ELR (cell line): ENCODE measurements around the gene UBTF.

Source experiments
- DNase-seq: peaks from one replicate; pipeline ENCODE4 v3.0.0-alpha.2; 2015; ENCODE audit warnings: low read depth

The UBTF gene, protein sequence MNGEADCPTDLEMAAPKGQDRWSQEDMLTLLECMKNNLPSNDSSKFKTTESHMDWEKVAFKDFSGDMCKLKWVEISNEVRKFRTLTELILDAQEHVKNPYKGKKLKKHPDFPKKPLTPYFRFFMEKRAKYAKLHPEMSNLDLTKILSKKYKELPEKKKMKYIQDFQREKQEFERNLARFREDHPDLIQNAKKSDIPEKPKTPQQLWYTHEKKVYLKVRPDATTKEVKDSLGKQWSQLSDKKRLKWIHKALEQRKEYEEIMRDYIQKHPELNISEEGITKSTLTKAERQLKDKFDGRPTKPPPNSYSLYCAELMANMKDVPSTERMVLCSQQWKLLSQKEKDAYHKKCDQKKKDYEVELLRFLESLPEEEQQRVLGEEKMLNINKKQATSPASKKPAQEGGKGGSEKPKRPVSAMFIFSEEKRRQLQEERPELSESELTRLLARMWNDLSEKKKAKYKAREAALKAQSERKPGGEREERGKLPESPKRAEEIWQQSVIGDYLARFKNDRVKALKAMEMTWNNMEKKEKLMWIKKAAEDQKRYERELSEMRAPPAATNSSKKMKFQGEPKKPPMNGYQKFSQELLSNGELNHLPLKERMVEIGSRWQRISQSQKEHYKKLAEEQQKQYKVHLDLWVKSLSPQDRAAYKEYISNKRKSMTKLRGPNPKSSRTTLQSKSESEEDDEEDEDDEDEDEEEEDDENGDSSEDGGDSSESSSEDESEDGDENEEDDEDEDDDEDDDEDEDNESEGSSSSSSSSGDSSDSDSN

DNA sequence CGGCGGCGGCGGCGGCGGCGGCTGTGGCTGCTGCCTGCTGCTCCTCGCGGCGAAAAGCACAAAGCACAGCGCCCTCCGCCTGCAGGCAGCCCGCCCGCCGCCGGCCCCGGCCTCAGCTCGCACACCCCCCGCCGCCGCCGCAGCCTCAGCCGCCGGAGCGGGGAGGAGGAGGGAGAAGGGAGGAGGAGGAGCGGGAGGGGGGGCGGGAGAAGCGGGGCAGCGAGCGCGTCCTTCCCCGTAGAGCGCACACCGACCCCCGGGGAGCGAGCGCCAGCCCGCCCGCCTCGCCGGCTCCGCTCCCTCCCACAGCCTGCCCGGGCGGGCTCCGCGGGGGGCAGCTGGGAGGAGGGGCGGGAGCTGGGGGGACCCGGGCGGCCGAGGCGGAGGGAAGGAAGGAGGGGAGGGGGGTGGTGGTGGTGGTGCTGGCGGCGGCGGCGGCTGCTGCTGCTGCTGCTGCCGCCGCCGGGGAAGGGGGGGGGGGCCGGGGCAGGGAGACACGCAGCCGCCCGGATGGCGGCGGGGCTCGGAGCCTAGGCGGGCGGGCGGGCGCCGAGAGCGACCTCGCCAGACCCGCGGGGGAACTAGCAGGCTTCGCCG lies at the start of gene UBTF:
Gene UBTF (minus strand): TSS at position 60 of the 597 bp plus-strand sequence. CDS start 1,446 bp downstream, outside the sequence.
- peak; percentile 81 for DNase-seq

- DNase-seq, result no peak
These were observed 49.4 kb upstream of the UBTF start for GRCh38 chr17:44268709-44269534.

- no peak for DNase-seq
These were observed 48.5 kb upstream of the UBTF start, which contains the start of gene SLC4A1 for GRCh38 chr17:44267818-44268490. Gene SLC4A1 (minus strand): TSS chr17:44268135. CDS start chr17:44262866, 5,269 bp downstream.

DNA sequence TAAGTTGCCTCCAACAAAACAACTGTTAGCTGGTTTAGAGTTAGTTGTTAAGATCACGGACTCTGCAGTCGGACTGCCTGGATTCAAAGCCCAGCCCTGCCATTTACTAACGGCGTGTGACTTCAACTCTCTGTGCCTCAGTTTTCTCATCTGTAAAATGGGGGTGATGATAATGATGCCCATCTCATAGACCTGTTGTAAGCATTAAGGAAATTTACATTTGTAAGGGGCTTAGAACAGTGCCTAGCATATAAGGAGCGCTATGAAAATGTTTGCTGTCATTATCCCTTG lies 47.6 kb upstream of the UBTF start:
- no peak for DNase-seq

GRCh38 chr17:44266402-44267164 lies 47.1 kb upstream of the UBTF start:
- DNase-seq, result peak; percentile 17

- no peak for DNase-seq
These were observed 43.9 kb upstream of the UBTF start for GRCh38 chr17:44263345-44263902.

GRCh38 chr17:44262654-44263225 lies 43.3 kb upstream of the UBTF start:
- DNase-seq, result no peak

- DNase-seq, result no peak
These were observed 40.8 kb upstream of the UBTF start for GRCh38 chr17:44260296-44260695.

- DNase-seq, result no peak
These were observed 39.4 kb upstream of the UBTF start for GRCh38 chr17:44258811-44259351.

- DNase-seq, result no peak
These were observed 38.6 kb upstream of the UBTF start for GRCh38 chr17:44257815-44258760.

GRCh38 chr17:44256671-44257070 lies 37.2 kb upstream of the UBTF start:
- DNase-seq, result no peak

DNA sequence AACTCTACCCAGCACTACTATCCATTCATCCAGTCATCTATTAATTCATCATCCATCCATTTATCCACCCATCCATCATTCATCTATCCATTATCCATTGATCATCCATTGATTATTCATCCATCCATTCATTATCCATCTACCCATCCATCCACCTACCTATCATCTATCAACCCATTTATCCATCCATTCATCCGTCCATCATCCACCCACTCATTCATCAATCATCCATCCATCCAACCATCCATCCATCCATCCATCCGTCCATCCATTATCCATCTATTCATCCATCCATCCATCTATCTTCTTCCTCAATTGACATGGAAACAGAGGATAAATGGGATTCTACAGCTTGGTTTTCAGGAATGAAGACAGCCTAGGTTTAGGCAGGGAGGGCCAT lies 36.4 kb upstream of the UBTF start:
- no peak for DNase-seq

DNA sequence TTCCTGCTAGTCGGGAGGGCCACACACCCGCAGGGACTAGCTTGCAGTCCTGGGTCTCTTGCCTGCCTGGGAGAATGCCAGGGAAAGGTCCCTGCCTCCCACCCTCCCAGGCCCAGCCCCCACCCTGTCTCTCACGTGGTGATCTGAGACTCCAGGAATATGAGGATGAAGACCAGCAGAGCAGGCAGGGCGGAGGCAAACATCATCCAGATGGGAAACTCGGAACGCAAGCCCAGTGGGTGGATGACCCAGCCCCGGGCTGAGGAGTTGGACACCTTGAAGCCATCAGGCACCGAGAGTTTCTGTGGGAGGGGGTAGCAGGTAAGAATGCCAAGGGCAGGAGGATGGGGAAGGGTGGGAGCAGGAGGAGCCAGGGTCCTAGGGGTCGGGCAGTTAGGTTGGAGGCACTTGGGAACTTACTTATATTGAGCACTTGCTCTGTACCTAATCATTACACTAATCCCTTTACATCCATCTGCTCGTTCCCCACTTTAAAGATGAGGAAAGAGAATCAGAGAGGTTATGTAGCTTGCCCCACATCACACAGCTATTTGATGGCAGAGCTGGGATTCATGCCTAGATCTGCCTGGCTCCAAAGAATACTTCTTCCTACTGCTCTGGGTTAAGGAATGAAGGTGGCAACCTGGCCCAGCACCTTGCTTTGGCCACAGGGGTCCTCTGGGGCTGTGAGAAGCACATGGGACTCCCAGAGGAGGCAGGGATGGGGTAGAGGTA lies 35.1 kb upstream of the UBTF start:
- no peak for DNase-seq

DNA sequence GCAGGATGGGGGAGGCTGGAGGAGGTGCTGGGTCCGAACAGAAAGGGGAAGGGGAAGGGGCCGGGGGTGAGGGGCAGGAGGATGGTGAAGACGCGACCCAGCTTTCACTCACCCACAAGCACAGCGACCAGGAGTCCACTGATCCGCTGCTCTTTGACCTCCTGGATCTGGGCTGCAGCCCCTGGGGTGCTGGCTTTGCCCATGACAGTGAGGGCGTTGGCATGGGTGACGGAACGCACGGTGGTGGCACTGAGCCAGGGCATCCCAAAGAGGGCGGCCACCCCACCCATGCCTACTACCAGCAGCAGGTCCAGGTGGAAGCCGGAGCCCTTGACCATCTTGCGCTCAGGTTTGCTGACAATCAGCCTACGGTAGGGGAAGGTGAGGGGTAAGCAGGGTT lies 33.5 kb upstream of the UBTF start:
- no peak for DNase-seq

DNA sequence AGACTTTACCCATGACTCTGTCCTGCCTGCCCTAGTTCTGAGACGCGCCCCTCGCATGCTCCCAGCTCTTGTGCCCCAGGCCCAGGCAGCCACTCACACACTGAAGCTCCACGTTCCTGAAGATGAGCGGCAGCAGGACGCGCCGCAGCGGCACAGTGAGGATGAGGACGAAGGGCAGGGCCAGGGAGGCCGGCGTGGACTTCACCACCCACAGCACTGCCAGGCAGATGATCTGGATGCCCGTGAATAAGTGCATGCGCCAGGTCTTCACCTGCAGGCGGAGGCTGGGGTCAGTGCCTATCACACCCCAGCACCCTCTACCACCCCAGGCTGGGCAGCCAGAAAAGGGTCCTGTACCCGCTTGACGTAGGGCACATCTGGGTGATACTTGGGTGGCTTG lies 31.6 kb upstream of the UBTF start:
- no peak for DNase-seq

DNA sequence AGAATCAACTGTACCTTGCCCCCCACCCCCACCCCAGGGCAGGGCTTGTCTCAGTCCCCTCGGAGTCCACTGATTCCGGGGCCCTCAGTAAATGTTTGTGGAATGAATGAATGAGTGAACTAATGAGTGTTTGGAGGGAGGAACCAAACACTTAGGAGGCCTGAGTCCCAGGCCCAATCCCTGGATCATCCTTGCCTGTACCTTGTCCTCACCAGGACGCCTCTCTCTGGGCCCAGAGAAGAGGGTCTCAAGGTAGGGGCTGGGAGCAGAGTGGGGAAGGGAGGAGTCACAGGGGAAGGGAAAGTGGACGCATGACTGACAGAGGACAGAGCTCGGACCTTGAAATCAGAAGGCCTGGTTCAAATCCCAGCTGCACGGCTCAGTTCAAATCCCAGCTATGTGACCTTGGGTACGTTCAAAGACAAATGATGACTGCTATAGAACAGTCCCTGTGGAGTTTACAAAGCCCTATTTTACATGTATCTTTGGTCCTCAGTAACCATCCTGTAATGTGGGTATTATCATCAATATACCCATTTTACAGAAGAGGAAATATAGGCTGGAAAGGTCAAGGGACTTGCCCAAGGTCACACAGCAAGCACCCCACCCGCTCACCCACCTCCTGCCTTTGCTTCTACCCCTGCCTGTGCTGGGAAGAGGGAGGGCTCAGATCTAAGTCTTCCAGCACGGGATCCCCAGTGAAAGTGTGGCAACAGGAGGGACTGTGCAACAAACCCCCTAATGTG lies 30.2 kb upstream of the UBTF start:
- no peak for DNase-seq
